GM12801 (cell line): Measurements from ENCODE around the gene LYPD6.

ENCODE experiments used
- TF ChIP-seq, protein P1 (sequence below): IDR thresholded peaks from one replicate; pipeline ENCODE4 v1.5.1; 2011; ENCODE audit warnings: control low read depth; ENCODE audit not compliant: insufficient read length; ENCODE audit errors: extremely low read depth

Gene LYPD6

DNA sequence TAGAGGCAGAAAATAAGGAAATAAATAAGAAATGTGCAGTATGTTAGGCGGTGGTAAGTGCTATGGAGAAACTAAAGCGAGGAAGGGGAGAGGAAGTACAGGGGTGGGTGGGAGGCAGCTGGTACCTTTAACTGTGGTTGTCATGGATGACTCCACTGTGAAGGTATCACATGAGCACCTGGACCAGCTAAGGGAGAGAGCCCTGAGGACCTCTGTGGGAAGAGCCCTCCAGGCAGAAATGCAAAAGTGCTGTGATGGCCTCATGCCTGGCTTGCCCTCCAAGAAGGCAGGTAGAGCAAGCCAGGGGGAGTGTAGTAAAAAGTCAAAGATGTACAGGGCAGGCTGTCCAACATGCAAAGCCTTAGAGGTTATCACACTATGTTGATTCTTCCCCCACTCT lies 17.9 kb downstream of the LYPD6 start:
- TF ChIP-seq, protein P1, sequence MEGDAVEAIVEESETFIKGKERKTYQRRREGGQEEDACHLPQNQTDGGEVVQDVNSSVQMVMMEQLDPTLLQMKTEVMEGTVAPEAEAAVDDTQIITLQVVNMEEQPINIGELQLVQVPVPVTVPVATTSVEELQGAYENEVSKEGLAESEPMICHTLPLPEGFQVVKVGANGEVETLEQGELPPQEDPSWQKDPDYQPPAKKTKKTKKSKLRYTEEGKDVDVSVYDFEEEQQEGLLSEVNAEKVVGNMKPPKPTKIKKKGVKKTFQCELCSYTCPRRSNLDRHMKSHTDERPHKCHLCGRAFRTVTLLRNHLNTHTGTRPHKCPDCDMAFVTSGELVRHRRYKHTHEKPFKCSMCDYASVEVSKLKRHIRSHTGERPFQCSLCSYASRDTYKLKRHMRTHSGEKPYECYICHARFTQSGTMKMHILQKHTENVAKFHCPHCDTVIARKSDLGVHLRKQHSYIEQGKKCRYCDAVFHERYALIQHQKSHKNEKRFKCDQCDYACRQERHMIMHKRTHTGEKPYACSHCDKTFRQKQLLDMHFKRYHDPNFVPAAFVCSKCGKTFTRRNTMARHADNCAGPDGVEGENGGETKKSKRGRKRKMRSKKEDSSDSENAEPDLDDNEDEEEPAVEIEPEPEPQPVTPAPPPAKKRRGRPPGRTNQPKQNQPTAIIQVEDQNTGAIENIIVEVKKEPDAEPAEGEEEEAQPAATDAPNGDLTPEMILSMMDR: no peak

DNA sequence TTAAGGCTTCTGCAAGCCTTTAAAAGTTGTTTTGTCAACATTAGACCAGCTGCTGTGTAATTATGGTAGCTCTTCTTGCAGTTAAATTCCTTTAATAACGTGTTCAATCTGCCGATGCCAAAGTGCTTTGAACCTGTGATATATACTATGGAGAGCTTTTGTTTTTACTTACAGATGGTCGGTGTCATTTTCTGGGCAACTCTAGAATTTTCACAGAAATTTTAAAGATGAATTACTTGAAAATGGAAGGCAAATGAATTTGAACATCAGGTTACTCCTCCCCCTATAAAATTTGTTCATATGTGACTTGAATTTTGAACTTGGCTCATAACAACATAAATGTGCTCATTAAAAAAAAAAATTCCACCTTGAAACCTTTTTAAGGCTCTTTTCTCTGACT lies 23.0 kb downstream of the LYPD6 start:
- TF ChIP-seq, protein P1: no peak

- TF ChIP-seq, protein P1: no peak
These were observed 25.5 kb downstream of the LYPD6 start for GRCh38 chr2:149355716-149356422.

DNA sequence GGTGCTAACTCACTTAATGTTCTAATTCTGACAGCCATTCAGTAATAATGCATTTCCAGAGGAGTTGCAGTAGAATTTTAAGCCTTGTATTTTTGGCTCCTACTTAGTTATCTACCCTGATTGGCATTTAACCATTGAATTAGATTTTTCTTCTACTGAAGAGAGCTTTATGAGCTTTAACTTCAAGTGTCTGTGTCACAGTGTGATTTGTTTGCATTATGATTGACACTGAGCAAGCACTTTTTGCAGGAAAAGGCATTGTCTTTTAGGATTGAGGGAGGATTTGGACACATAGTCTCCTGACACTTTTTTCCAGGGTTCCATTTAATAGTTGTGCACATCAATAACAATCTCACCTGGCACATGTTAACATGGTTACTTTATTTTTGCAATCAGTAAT lies 26.7 kb downstream of the LYPD6 start:
- TF ChIP-seq, protein P1: no peak

GRCh38 chr2:149360106-149360505 lies 29.7 kb downstream of the LYPD6 start:
- TF ChIP-seq, protein P1: no peak

DNA sequence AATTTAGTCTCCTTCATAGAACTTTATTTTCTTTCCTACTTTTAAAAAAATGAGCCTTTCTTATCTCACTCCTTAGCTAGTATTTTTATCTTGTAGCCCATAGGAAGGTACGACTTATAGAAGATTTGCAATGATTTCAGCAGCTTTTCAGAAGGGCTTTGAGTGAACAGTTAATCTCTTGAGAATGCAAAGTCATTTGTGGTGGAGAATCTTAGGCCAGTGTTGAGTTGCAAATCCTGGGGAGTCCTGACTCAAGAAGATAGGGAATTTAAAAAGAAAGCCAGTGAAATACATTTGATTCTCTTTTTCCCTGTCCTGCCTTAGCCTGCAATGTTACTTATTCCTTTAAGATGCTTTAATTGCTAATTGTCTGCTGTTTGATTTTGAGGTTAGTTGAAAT lies 33.6 kb downstream of the LYPD6 start:
- TF ChIP-seq, protein P1: no peak

GRCh38 chr2:149364839-149365238 lies 34.5 kb downstream of the LYPD6 start:
- TF ChIP-seq, protein P1: no peak
